Duodenal mucosa (tissue), 2 donors: Measurements from ENCODE around the gene PAFAH2.

Source experiments
- H3K27ac ChIP-seq: one replicate; pipeline ENCODE4 v1.7.0; 2013; ENCODE audit warnings: low read depth, low read length
- H3K27me3 ChIP-seq, 2 donors: one replicate each; pipeline ENCODE4 v1.7.0; 2013; ENCODE audit warnings: low read length in 2 of 2, control low read depth in 1 of 2; ENCODE audit not compliant: insufficient read depth in 2 of 2, control insufficient read depth in 1 of 2
- H3K36me3 ChIP-seq, 2 donors: one replicate each; pipeline ENCODE4 v1.7.0; 2013; ENCODE audit warnings: low read length in 2 of 2, control low read depth in 1 of 2; ENCODE audit not compliant: insufficient read depth in 2 of 2, control insufficient read depth in 1 of 2
- H3K4me1 ChIP-seq, 2 donors: one replicate each; pipeline ENCODE4 v1.7.0; 2013; ENCODE audit warnings: low read length in 2 of 2, control low read depth in 1 of 2; ENCODE audit not compliant: insufficient read depth in 2 of 2, control insufficient read depth in 1 of 2
- H3K4me3 ChIP-seq, 2 donors: one replicate each; pipeline ENCODE4 v1.7.0; 2013; ENCODE audit warnings: low read length in 2 of 2, low read depth in 1 of 2
- H3K9ac ChIP-seq, 2 donors: one replicate each; pipeline ENCODE4 v1.7.0; 2013; ENCODE audit warnings: low read length in 2 of 2, low read depth in 1 of 2
- H3K9me3 ChIP-seq, 2 donors: one replicate each; pipeline ENCODE4 v1.7.0; 2013; ENCODE audit warnings: low read length in 2 of 2, control low read depth in 1 of 2; ENCODE audit not compliant: control insufficient read depth in 1 of 2

The PAFAH2 gene

DNA sequence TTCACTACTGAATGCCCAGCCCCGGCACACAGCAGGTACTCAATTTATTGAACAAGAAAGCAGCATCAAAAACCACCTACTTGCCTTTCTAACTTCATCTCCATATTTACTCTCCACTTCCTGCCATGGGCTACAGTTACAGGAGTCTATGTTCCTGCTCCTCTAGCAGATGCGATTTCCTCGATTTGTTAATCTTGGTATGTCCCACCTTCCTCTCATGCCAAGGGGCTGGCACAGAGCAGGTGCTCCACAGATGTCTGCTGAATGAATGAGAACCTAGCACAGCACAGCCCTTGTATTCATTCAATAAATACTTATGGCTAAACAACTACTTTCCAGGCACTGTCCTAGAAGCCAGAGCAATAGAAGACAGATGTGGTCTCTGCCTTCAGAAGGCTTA is 12.2 kb downstream of the PAFAH2 start:
- no peak overlapping the region for H3K4me3 ChIP-seq
- H3K9me3 ChIP-seq, result no peaks in the 10 kb centered on the region
- peaks cover 25 to 60% of the 10 kb centered on the region in 2 donors for H3K36me3 ChIP-seq
- H3K27ac ChIP-seq, result no peak overlapping the region
- H3K27me3 ChIP-seq, result no peaks in the 10 kb centered on the region
- H3K9ac ChIP-seq, result no peak overlapping the region
- no peaks in the 10 kb centered on the region for H3K4me1 ChIP-seq

DNA sequence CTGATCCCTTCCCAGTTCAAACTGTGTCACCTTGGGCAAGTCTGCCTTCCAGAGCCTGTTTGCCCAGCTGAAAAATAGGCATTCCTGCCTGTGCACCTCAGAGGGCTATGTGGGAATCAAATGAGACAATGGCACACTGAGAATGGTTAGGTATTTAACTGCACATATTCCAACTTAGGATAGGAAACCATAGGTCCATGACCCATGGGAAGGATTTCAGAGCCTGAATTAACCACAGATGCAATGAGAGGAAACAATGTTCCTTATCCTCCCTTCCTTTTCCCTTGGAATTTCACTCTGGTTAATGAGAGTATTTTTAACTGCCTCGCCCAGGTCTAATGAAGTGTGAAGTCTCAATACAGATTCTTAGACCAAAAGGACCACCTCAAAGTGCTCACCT is 12.7 kb downstream of the PAFAH2 start:
- Histone ChIP-seq H3K9me3 (no peaks in the 10 kb centered on the region), H3K4me1 (no peaks in the 10 kb centered on the region), H3K27ac (no peak overlapping the region), H3K36me3 (peaks cover 20 to 55% of the 10 kb centered on the region in 2 donors), H3K27me3 (no peaks in the 10 kb centered on the region), H3K4me3 (no peak overlapping the region), H3K9ac (no peak overlapping the region)

DNA sequence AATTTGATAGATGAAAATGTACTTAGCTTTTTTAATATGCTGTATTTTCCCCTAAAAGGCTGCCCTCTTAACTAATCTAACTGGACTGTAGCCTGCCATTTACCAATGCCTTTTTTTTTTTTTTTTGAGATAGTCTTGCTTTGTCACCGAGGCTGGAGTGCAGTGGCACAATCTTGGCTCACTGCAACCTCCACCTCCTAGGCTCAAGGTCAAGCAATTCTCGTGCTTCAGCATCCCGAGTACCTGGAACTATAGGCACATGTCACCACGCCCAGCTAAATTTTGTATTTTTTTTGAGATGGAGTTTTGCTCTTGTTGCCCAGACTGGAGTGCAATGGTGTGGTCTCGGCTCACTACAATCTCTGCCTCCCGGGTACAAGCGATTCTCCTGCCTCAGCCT is 18.7 kb downstream of the PAFAH2 start:
- H3K9me3 ChIP-seq, result no peaks in the 10 kb centered on the region
- no peaks in the 10 kb centered on the region for H3K4me1 ChIP-seq
- H3K27me3 ChIP-seq, result no peaks in the 10 kb centered on the region
- no peak overlapping the region for H3K4me3 ChIP-seq
- H3K27ac ChIP-seq, result no peak overlapping the region
- peaks cover 28 to 70% of the 10 kb centered on the region in 2 donors for H3K36me3 ChIP-seq
- H3K9ac ChIP-seq, result no peak overlapping the region

DNA sequence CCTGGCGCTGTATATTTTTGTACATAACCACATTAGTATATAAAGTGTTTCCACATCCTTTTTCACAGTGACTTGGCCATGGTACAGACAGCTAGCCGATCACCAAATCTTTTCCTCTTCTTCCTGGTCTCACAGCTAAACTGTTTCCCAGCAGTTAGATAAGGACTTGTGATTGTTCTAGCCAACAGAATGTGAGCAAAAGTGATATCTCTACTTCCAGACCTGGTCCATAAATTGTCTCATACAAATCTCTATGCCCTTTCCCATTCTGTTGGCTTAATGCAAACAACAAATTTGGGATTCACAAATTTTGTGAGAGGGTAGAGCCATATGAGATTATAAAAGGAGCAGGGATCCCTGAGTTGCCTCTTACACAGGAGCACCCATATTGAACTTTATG is 19.5 kb downstream of the PAFAH2 start:
- Histone ChIP-seq H3K36me3 (peaks cover 32 to 70% of the 10 kb centered on the region in 2 donors), H3K27me3 (no peaks in the 10 kb centered on the region), H3K27ac (no peak overlapping the region), H3K9ac (no peak overlapping the region), H3K4me3 (no peak overlapping the region), H3K4me1 (no peaks in the 10 kb centered on the region), H3K9me3 (no peaks in the 10 kb centered on the region)

DNA sequence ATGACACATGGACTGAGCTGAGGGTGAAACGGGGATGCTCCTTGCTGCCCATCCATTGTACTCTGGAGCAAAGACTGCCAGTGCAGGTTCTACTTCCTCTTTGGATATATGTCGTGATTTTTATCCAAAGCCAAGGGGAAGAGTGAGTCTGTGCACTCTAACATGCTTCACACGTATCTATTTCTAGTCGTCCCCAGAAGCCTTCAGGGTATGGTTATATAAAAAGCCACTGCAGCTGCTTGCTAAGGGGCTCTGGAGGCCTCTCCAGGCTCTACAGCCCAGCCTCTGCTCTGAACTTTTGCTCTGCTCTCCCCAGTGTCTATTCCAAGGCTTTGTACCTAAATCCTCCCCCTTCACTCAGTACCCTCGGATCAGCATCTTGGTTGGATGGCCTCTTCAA is 20.1 kb downstream of the PAFAH2 start:
- no peak overlapping the region for H3K27ac ChIP-seq
- H3K36me3 ChIP-seq, result peaks cover 34 to 72% of the 10 kb centered on the region in 2 donors
- no peaks in the 10 kb centered on the region for H3K9me3 ChIP-seq
- no peaks in the 10 kb centered on the region for H3K27me3 ChIP-seq
- no peaks in the 10 kb centered on the region for H3K4me1 ChIP-seq
- no peak overlapping the region for H3K4me3 ChIP-seq
- H3K9ac ChIP-seq, result no peak overlapping the region

DNA sequence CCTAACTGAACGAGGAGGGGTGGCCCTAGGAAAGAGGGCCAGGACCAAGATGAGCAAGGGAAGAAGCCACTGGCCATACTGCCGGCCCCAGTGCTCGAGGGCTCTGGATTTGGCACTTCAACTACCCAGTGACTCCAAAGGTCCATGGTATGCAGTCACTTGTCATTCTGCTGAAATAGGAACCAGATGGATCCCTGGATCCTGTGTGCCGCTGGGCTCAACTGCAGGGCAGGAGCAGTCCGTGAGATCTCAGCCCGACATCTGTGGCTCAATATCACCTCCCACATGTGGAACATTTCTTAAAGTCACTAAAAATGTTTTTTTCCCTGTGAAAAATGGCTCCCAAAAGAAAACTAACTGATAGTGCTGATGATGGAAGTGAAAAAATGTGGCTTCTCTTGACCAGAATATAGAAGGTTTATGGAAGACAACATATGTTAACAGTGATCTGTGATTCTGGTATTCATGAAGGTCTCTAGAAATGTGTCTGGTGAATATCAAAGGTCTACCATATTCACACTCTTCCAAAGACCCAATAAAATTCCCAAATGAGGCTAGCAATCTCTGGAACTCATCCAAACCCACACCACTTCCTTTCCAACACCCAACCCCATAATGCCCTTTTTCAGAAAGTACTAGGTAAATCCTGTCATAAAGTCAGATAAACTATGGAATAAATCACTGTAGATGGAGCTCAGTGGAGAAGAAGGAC is 24.1 kb downstream of the PAFAH2 start:
- no peaks in the 10 kb centered on the region for H3K9me3 ChIP-seq
- peaks cover 6 to 8% of the 10 kb centered on the region in 2 donors for H3K4me1 ChIP-seq
- no peak overlapping the region for H3K9ac ChIP-seq
- H3K27ac ChIP-seq, result no peak overlapping the region
- H3K4me3 ChIP-seq, result no peak overlapping the region
- H3K36me3 ChIP-seq, result peaks cover 28 to 61% of the 10 kb centered on the region in 2 donors
- H3K27me3 ChIP-seq, result no peaks in the 10 kb centered on the region

DNA sequence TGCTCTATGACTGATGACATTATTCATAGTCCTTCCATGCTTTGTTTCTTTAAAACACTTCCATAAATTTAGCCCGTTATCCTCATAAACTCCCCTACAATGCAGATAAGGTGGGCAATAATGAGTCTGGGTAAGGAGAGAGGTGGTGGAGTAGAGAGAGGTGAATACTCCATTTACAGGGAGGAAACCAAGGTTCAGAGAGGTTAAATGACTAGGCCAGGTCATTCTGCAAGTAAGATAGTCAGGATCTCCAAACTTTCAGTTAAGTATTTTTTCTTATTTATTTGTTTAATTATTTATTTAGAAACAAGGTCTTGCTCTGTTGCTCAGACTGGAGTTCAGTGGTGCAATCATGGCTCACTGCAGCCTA is 26.1 kb downstream of the PAFAH2 start:
- no peak overlapping the region for H3K9ac ChIP-seq
- H3K36me3 ChIP-seq, result peaks cover 23 to 57% of the 10 kb centered on the region in 2 donors
- H3K27me3 ChIP-seq, result no peaks in the 10 kb centered on the region
- H3K9me3 ChIP-seq, result no peaks in the 10 kb centered on the region
- H3K4me3 ChIP-seq, result no peak overlapping the region
- H3K4me1 ChIP-seq, result peaks cover 6 to 8% of the 10 kb centered on the region in 2 donors
- no peak overlapping the region for H3K27ac ChIP-seq

DNA sequence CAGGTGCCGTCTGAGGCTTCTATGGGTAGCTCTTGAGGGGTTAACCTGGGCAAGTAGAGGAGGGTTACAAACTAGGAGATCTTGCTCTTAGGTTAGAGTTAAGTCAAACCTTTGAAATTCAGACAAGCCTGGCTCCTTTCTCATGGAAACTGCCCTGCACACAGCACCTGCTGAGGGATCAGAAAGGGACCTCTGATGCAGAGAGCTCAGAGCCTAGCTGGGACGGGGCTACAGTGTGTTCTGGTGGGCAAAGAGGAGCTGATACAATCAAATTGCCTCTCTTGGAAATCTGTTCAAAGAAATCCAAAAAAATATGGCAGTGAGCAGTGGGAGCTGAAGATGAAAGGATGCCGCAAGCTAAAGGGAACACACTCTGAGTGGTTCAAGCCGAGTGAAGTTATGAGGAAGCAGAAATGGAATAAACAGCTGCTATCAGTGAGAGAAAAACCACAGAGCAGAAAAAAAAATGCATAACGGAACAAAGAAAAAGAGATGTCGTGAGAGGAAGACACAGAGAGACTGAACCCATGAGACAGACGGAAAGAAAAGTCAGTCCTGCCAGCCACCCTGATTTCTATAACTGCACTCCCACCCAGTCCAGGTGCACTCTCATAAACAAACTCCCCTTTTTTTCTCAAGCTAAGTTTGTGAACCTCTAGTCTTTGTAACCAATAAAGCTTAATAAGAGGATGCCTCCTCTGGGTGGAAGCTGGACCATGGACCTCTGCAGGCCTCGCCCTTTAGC is 26.6 kb downstream of the PAFAH2 start:
- H3K27me3 ChIP-seq, result no peaks in the 10 kb centered on the region
- no peak overlapping the region for H3K4me3 ChIP-seq
- peaks cover 6 to 8% of the 10 kb centered on the region in 2 donors for H3K4me1 ChIP-seq
- no peak overlapping the region for H3K27ac ChIP-seq
- H3K9me3 ChIP-seq, result no peaks in the 10 kb centered on the region
- peaks cover 18 to 55% of the 10 kb centered on the region in 2 donors for H3K36me3 ChIP-seq
- H3K9ac ChIP-seq, result no peak overlapping the region

DNA sequence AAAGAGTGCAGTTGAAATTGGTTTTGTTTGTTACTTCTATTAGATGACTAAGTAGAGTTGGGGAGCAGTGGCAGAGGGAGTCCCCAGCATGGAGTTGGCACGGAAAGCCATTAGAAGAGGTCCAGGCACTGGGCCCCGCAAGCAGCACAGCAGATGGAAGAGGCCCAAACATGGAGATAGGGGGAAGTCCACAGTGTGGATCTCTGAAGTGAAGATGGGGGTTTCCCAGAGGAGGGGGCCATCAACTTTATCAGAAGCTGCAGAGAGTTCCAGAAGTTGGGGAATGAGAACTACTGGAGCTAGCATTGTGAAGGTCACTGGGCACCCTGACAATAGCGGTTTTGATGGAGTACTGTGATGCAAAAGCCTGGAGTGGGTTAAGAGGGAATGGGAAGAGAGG is 30.6 kb downstream of the PAFAH2 start:
- no peak overlapping the region for H3K4me3 ChIP-seq
- no peak overlapping the region for H3K27ac ChIP-seq
- no peaks in the 10 kb centered on the region for H3K9me3 ChIP-seq
- H3K36me3 ChIP-seq, result peaks cover 0 to 40% of the 10 kb centered on the region in 2 donors
- no peaks in the 10 kb centered on the region for H3K27me3 ChIP-seq
- no peak overlapping the region for H3K9ac ChIP-seq
- H3K4me1 ChIP-seq, result peaks cover 6 to 8% of the 10 kb centered on the region in 2 donors

DNA sequence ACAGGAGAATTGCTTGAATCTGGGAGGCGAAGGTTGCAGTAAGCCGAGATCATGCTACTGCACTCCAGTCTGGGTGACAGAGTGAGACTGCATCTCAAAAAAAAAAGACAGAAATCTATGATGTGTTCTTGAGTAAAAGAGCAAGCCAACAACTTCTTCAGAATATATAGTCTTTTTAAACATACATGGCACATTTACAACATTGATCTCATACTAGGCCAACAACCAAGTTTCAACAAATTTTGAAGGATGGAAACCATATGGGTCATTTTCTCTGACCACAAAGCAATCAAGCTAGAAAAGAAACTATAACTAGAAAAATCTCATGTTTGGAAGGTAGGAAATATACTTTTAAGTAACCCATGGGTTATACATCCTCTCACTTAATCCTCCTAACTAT is 38.3 kb downstream of the PAFAH2 start:
- Histone ChIP-seq H3K9me3 (no peaks in the 10 kb centered on the region), H3K4me1 (no peaks in the 10 kb centered on the region), H3K27ac (no peak overlapping the region), H3K9ac (no peak overlapping the region), H3K36me3 (peaks cover 8 to 58% of the 10 kb centered on the region in 2 donors), H3K27me3 (no peaks in the 10 kb centered on the region), H3K4me3 (no peak overlapping the region)
